GM18498 (cell line): ENCODE measurements around the gene GPS1.

Experiments
- ATAC-seq: cut with Tn5 transposase; IDR thresholded peaks from one replicate; pipeline ENCODE4 v1.9.1; 2021; ENCODE audit warnings: mild to moderate bottlenecking, moderate library complexity; ENCODE audit not compliant: unreplicated experiment

GPS1 gene

GRCh38 chr17:82076018-82076784 lies 24.5 kb downstream of the GPS1 start:
- no peak for ATAC-seq

- ATAC-seq, result no peak
Measured at GRCh38 chr17:82076785-82077591, 25.3 kb downstream of the GPS1 start.

GRCh38 chr17:82077617-82078358 lies 26.1 kb downstream of the GPS1 start:
- no peak for ATAC-seq

- no peak for ATAC-seq
Measured at GRCh38 chr17:82078433-82078832, 26.7 kb downstream of the GPS1 start.

GRCh38 chr17:82079001-82079677 lies 27.4 kb downstream of the GPS1 start:
- no peak for ATAC-seq

GRCh38 chr17:82080048-82080788 lies 28.5 kb downstream of the GPS1 start:
- no peak for ATAC-seq

- ATAC-seq, result no peak
Measured at GRCh38 chr17:82080789-82081464, 29.2 kb downstream of the GPS1 start.

GRCh38 chr17:82081546-82081945 lies 29.8 kb downstream of the GPS1 start:
- no peak for ATAC-seq

GRCh38 chr17:82081966-82082365 lies 30.3 kb downstream of the GPS1 start:
- no peak for ATAC-seq

GRCh38 chr17:82082456-82082855 lies 30.8 kb downstream of the GPS1 start:
- ATAC-seq, result no peak

- no peak for ATAC-seq
Measured at GRCh38 chr17:82083009-82083408, 31.3 kb downstream of the GPS1 start.

- no peak for ATAC-seq
Measured at GRCh38 chr17:82083533-82084359, 32.0 kb downstream of the GPS1 start.

GRCh38 chr17:82084373-82085030 lies 32.8 kb downstream of the GPS1 start:
- ATAC-seq, result no peak

- no peak for ATAC-seq
Measured at GRCh38 chr17:82085031-82085861, 33.5 kb downstream of the GPS1 start.

- ATAC-seq, result no peak
Measured at GRCh38 chr17:82085931-82086764, 34.5 kb downstream of the GPS1 start.
